RKO (cell line): ENCODE measurements around the gene DFFB.

Experiments
- DNase-seq: peaks from one replicate; pipeline ENCODE4 v3.0.0-alpha.2; 2016; ENCODE audit warnings: low spot score

The DFFB gene

GRCh38 chr1:3926956-3927355 is 69.7 kb downstream of the DFFB start:
- no peak for DNase-seq

GRCh38 chr1:3928586-3928985 is 71.3 kb downstream of the DFFB start:
- no peak for DNase-seq

- no peak for DNase-seq
These were observed 71.8 kb downstream of the DFFB start for GRCh38 chr1:3929126-3929525.

- no peak for DNase-seq
These were observed 73.2 kb downstream of the DFFB start for GRCh38 chr1:3930301-3931006.

- DNase-seq = no peak
These were observed 74.0 kb downstream of the DFFB start for GRCh38 chr1:3931007-3931912.

- no peak for DNase-seq
These were observed 75.1 kb downstream of the DFFB start for GRCh38 chr1:3932156-3932919.
